HCT116 (cell line): ENCODE data around the gene KLF6. TPM values are rescaled to one million over a fixed set of nuclear protein-coding genes. Genes with fewer than 3 reads are reported as not detected.

Source experiments
- ATAC-seq: fragments of 200-7000 bp; cut with Tn5 transposase; 2 replicates; pipeline ENCODE4 v1.9.1; 2020; ENCODE audit warnings: mild to moderate bottlenecking, moderate library complexity
- BruUV-seq: library from RNA; stranded (reverse); fragments of 400-500 nt; replicated peaks from 2 replicates; lab custom pipeline; 2021; lab: Mats Ljungman, UMichigan
- CTCF ChIA-PET: fragments of 300-600 bp; sonication (Branson Sonifier 250); formaldehyde crosslinking; loops from one replicate; lab custom pipeline; 2021; ENCODE audit warnings: antibody characterized with exemption; lab: Charles Lee
- POLR2A ChIA-PET: fragments of 300-600, 350-600 bp; sonication (Branson Sonifier 250); formaldehyde crosslinking; loops from one replicate; lab custom pipeline; 2021; ENCODE audit warnings: antibody characterized with exemption; lab: Charles Lee
- RAD21 ChIA-PET, 2 experiments: fragments of 300-600 bp; sonication (Branson Sonifier 250); formaldehyde crosslinking; loops; one replicate each; lab custom pipeline; 2023; ENCODE audit warnings: low total read pairs in 2 of 2; ENCODE audit not compliant: uncharacterized antibody in 2 of 2, unreplicated experiment in 2 of 2, low non-redundant PET in 1 of 2; lab: Charles Lee
- DNase-seq: peaks from one replicate; pipeline ENCODE4 v3.0.0-alpha.2; 2010; ENCODE audit warnings: low read depth, low spot score
- H2AFZ ChIP-seq: fragments of 200-600 bp; shearing (Covaris generic), sonication (generic); 2 replicates; pipeline ENCODE4 v1.6.1; 2017; ENCODE audit warnings: low read depth, mixed run types, mixed read lengths, antibody characterized with exemption, low read length; ENCODE audit not compliant: poor library complexity, severe bottlenecking
- H3K27ac ChIP-seq: 2 replicates; pipeline ENCODE4 v1.5.1; 2012; ENCODE audit warnings: low read depth, low read length
- H3K27me3 ChIP-seq: fragments of 200-600 bp; sonication (generic); 2 replicates; pipeline ENCODE4 v1.6.1; 2016; ENCODE audit warnings: mixed run types, low read length, mixed read lengths; ENCODE audit not compliant: insufficient read depth
- H3K36me3 ChIP-seq, 2 experiments: fragments of 200-500 bp in 1 of 2; fragments of 200-600 bp in 1 of 2; sonication (Bioruptor generic) in 1 of 2; sonication (generic) in 1 of 2; 2 replicates each; pipeline versions ENCODE4 v1.5.1 to v1.6.1; 2014 to 2016; ENCODE audit warnings: low read length in 2 of 2, inconsistent platforms in 1 of 2, mixed read lengths in 1 of 2, mixed run types in 1 of 2; ENCODE audit not compliant: insufficient read depth in 2 of 2, control insufficient read depth in 1 of 2
- H3K4me1 ChIP-seq, 2 experiments: fragments of 200-600 bp in 1 of 2; sonication (generic) in 1 of 2; 2 replicates each; pipeline versions ENCODE4 v1.5.1 to v1.6.1; 2012 to 2017; ENCODE audit warnings: low read length in 2 of 2, inconsistent platforms in 1 of 2, mild to moderate bottlenecking in 1 of 2, mixed read lengths in 1 of 2, mixed run types in 1 of 2, moderate library complexity in 1 of 2; ENCODE audit not compliant: insufficient read depth in 2 of 2, control insufficient read depth in 1 of 2
- H3K4me2 ChIP-seq: fragments of 200-600 bp; sonication (generic); 2 replicates; pipeline ENCODE4 v1.6.1; 2017; ENCODE audit warnings: mixed run types, low read length, mixed read lengths
- H3K4me3 ChIP-seq, 2 experiments: fragments of 200-600 bp in 1 of 2; sonication (generic) in 1 of 2; replicated peaks in 1 of 2; 2 replicates each; pipeline ENCODE4 v1.5.1; 2011 to 2016; ENCODE audit warnings: low read length in 2 of 2, control low read depth in 1 of 2, low read depth in 1 of 2, mild to moderate bottlenecking in 1 of 2, mixed read lengths in 1 of 2, mixed run types in 1 of 2
- H3K79me2 ChIP-seq: fragments of 200-600 bp; sonication (generic); 2 replicates; pipeline ENCODE4 v1.6.1; 2017; ENCODE audit warnings: mild to moderate bottlenecking, mixed run types, low read length, moderate library complexity, mixed read lengths; ENCODE audit not compliant: insufficient read depth
- H3K9ac ChIP-seq: fragments of 200-600 bp; sonication (generic); 2 replicates; pipeline ENCODE4 v1.6.1; 2016; ENCODE audit warnings: low read length, mixed read lengths
- H3K9me2 ChIP-seq: fragments of 200-600 bp; sonication (generic), shearing (Covaris generic); 2 replicates; pipeline ENCODE4 v1.6.1; 2017; ENCODE audit warnings: mixed run types, mild to moderate bottlenecking, moderate library complexity; ENCODE audit not compliant: insufficient read depth
- H3K9me3 ChIP-seq, 2 experiments: fragments of 200-500 bp in 1 of 2; fragments of 200-600 bp in 1 of 2; sonication (Bioruptor generic) in 1 of 2; sonication (generic) in 1 of 2; 2 replicates each; pipeline ENCODE4 v1.6.1; 2014 to 2017; ENCODE audit warnings: low read length in 2 of 2, mixed read lengths in 2 of 2, inconsistent platforms in 1 of 2, low read depth in 1 of 2, mild to moderate bottlenecking in 1 of 2, mixed run types in 1 of 2, moderate library complexity in 1 of 2; ENCODE audit not compliant: control insufficient read depth in 1 of 2, insufficient read depth in 1 of 2
- H4K20me1 ChIP-seq: fragments of 200-600 bp; sonication (generic), shearing (Covaris generic); 2 replicates; pipeline ENCODE4 v1.6.1; 2017; ENCODE audit warnings: mixed run types, mild to moderate bottlenecking, moderate library complexity; ENCODE audit not compliant: insufficient read depth
- ELF1 ChIP-seq: IDR thresholded peaks from 2 replicates; pipeline ENCODE4 v1.6.1; 2012; ENCODE audit warnings: low read depth, borderline replicate concordance
- EZH2phosphoT487 ChIP-seq: fragments of 200-600 bp; IDR thresholded peaks from 2 replicates; pipeline ENCODE4 v1.6.1; 2018; ENCODE audit warnings: antibody characterized with exemption, borderline replicate concordance
- FOSL1 ChIP-seq: IDR thresholded peaks from 2 replicates; pipeline ENCODE4 v1.6.1; 2012; ENCODE audit warnings: low read depth
- POLR2A ChIP-seq: IDR thresholded peaks from 2 replicates; pipeline ENCODE4 v1.7.0; 2011; ENCODE audit warnings: borderline replicate concordance; ENCODE audit not compliant: insufficient read depth, insufficient read length; ENCODE audit errors: extremely low read depth
- RAD21 ChIP-seq: IDR thresholded peaks from 2 replicates; pipeline ENCODE4 v1.6.1; 2012; ENCODE audit warnings: low read depth, mild to moderate bottlenecking
- SRF ChIP-seq: IDR thresholded peaks from 2 replicates; pipeline ENCODE4 v1.6.1; 2012; ENCODE audit warnings: low read depth
- YY1 ChIP-seq: IDR thresholded peaks from 2 replicates; pipeline ENCODE4 v1.6.1; 2011; ENCODE audit warnings: low read length, low read depth, moderate library complexity, mild to moderate bottlenecking; ENCODE audit not compliant: insufficient replicate concordance; ENCODE audit errors: extremely low read depth
- ZFX ChIP-seq: fragments of 450-650 bp; IDR thresholded peaks from 2 replicates; pipeline ENCODE4 v1.6.1; 2017
- ZNF274 ChIP-seq: fragments of 200-500 bp; sonication (Bioruptor generic); IDR thresholded peaks from 2 replicates; pipeline ENCODE4 v1.6.1; 2014; ENCODE audit warnings: mild to moderate bottlenecking, low read depth, low read length, inconsistent platforms
- intact Hi-C: fragments of 100-400 bp; cut with micrococcal nuclease; formaldehyde crosslinking; loops from 2 replicates; pipeline ENCODE4 v1.10.0; 2022
- total RNA-seq: library from RNA; stranded (reverse); gene quantifications from one replicate; pipeline ENCODE4 v1.2.1, GENCODE V29; 2021; ENCODE audit not compliant: unreplicated experiment
- TF ChIP-seq, protein P1 (sequence below): IDR thresholded peaks from 2 replicates; pipeline ENCODE4 v1.6.1; 2012
- TF ChIP-seq, protein P2 (sequence below): IDR thresholded peaks from 2 replicates; pipeline ENCODE4 v1.6.1; 2011; ENCODE audit warnings: mild to moderate bottlenecking, low read length, moderate library complexity; ENCODE audit not compliant: insufficient replicate concordance; ENCODE audit errors: extremely low read depth
- TF ChIP-seq, protein P3 (sequence below), 3 experiments: fragments of 200-600 bp in 1 of 3; sonication (generic) in 1 of 3; IDR thresholded peaks in 2 of 3; conservative IDR thresholded peaks in 1 of 3; 2 replicates each; pipeline ENCODE4 v1.5.1; 2012 to 2017; ENCODE audit warnings: low read depth in 2 of 3, low read length in 2 of 3, antibody characterized with exemption in 1 of 3, borderline replicate concordance in 1 of 3, control low read depth in 1 of 3, mild to moderate bottlenecking in 1 of 3, mixed read lengths in 1 of 3, mixed run types in 1 of 3, moderate library complexity in 1 of 3; ENCODE audit not compliant: insufficient read depth in 1 of 3
- TF ChIP-seq, protein P4 (sequence below): IDR thresholded peaks from 2 replicates; pipeline ENCODE4 v1.6.1; 2012

The KLF6 gene
- total RNA-seq, 1 experiment from 2014 or later = 82.2 TPM

DNA sequence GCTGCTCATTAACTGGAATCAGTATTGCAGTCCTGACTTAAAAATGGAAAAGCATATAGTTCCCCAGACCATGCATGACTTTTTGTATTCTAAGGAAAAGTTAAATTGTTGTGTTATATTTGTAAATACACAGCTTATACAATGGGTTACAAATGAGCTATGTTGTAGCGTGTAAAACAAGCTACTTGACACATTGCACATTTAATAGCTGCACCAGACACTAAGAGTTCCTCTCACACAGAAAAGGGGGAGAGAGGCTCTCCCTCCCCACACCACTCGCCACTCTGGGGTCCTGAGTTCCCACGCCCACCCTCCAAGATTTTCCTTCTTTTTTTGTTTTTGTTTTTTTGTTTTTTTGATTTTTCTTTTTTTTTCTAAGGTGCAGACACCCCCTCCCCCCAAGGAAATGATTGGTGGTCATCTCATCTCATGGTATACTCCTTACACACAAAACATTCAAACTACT is 6.3 kb downstream of the KLF6 start:
- Histone ChIP-seq H4K20me1 (peaks cover 31% of the 10 kb centered on the region; the same call in 1 of the 2 replicates), H2AFZ (no peak overlapping the region), H3K4me1 (peaks cover 71 to 89% of the 10 kb centered on the region in 2 experiments), H3K9me3 (no peaks in the 10 kb centered on the region), H3K79me2 (peaks cover 65% of the 10 kb centered on the region), H3K27me3 (no peaks in the 10 kb centered on the region), H3K4me3 (no peak overlapping the region), H3K36me3 (peaks cover 46 to 53% of the 10 kb centered on the region in 2 experiments), H3K9ac (no peak overlapping the region), H3K27ac (0 out of 2 replicates have a peak overlapping the region, but pooled peaks have one; percentile 0), H3K4me2 (peak overlapping the region; percentile 93), H3K9me2 (no peaks in the 10 kb centered on the region)
- ChIA-PET RAD21 (no interaction called here), POLR2A (interaction anchor here (1.1 kb wide), 1 partner anchor 17 kb away, joined by 3 read pairs; no protein-coding TSS in a partner anchor), CTCF (no interaction called here)
- no TSS peak for BruUV-seq
- ATAC-seq = no peak
- intact Hi-C loops = loop anchor here (5.0 kb wide), 1 partner anchor 541 kb away; no protein-coding TSS in a partner anchor
- TF ChIP-seq FOSL1 = no peak
- TF ChIP-seq YY1 = no peak
- TF ChIP-seq ZNF274 = no peak
- DNase-seq = no peak

DNA sequence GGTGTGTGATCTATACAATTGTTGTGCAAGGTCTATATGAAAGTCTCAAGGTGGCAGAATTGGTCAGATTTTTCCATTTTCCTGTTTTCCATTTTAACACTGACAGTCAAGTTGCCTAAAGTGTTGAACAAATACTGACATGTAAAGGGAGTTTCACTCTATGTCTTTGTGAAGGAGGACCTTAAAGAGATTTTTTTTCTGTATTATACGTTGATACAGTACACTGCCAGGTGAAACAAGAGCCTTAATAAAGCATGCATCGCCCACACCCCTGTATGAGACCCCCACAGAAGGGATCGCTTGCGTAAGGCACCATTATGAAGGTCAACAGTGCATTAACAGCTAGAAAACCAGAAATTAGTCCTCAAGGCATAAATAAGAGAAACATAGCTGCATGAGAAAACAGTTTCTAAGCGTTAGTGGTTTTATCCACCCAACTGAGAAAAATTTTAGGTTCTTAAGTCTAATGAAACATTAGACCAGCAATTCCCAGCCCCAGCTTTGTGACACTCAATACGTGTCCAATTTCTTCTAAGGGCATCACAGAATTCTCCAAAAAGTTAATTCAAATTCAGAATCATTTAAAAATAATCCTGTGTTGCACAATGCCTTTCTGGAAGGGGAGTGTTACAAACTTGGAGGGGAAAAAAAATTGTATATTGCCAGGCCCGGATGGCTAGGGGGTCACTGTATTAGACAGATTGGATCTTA is 6.9 kb downstream of the KLF6 start:
- Histone ChIP-seq H3K9ac (no peak overlapping the region), H3K9me3 (no peaks in the 10 kb centered on the region), H2AFZ (no peak overlapping the region), H3K79me2 (peaks cover 59% of the 10 kb centered on the region), H3K4me1 (peaks cover 71 to 86% of the 10 kb centered on the region in 2 experiments), H3K4me3 (no peak overlapping the region), H3K27me3 (no peaks in the 10 kb centered on the region), H4K20me1 (peaks cover 31% of the 10 kb centered on the region; the same call in 1 of the 2 replicates), H3K36me3 (peaks cover 46 to 51% of the 10 kb centered on the region in 2 experiments), H3K9me2 (no peaks in the 10 kb centered on the region), H3K27ac (peak overlapping the region; percentile 0; the same call in 1 of the 2 replicates), H3K4me2 (peak overlapping the region; percentile 93)
- DNase-seq (no peak), ATAC-seq (no peak)
- no TSS peak for BruUV-seq
- RAD21 ChIA-PET = no interaction called here
- CTCF ChIA-PET = no interaction called here
- POLR2A ChIA-PET = interaction anchor here (1.1 to 1.3 kb wide), 2 partner anchors 16 to 32 kb away, joined by 3 to 7 read pairs; no protein-coding TSS in a partner anchor
- intact Hi-C loops = loop anchor here (5.0 kb wide), 1 partner anchor 541 kb away; no protein-coding TSS in a partner anchor
- TF ChIP-seq ELF1 (no peak), ZFX (no peak), RAD21 (no peak), ZNF274 (no peak), YY1 (no peak), POLR2A (no peak), FOSL1 (no peak), SRF (no peak), EZH2phosphoT487 (no peak)
- TF ChIP-seq, protein P1, sequence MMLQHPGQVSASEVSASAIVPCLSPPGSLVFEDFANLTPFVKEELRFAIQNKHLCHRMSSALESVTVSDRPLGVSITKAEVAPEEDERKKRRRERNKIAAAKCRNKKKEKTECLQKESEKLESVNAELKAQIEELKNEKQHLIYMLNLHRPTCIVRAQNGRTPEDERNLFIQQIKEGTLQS = no peak
- TF ChIP-seq, protein P2, sequence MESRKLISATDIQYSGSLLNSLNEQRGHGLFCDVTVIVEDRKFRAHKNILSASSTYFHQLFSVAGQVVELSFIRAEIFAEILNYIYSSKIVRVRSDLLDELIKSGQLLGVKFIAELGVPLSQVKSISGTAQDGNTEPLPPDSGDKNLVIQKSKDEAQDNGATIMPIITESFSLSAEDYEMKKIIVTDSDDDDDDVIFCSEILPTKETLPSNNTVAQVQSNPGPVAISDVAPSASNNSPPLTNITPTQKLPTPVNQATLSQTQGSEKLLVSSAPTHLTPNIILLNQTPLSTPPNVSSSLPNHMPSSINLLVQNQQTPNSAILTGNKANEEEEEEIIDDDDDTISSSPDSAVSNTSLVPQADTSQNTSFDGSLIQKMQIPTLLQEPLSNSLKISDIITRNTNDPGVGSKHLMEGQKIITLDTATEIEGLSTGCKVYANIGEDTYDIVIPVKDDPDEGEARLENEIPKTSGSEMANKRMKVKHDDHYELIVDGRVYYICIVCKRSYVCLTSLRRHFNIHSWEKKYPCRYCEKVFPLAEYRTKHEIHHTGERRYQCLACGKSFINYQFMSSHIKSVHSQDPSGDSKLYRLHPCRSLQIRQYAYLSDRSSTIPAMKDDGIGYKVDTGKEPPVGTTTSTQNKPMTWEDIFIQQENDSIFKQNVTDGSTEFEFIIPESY = no peak
- TF ChIP-seq, protein P3, sequence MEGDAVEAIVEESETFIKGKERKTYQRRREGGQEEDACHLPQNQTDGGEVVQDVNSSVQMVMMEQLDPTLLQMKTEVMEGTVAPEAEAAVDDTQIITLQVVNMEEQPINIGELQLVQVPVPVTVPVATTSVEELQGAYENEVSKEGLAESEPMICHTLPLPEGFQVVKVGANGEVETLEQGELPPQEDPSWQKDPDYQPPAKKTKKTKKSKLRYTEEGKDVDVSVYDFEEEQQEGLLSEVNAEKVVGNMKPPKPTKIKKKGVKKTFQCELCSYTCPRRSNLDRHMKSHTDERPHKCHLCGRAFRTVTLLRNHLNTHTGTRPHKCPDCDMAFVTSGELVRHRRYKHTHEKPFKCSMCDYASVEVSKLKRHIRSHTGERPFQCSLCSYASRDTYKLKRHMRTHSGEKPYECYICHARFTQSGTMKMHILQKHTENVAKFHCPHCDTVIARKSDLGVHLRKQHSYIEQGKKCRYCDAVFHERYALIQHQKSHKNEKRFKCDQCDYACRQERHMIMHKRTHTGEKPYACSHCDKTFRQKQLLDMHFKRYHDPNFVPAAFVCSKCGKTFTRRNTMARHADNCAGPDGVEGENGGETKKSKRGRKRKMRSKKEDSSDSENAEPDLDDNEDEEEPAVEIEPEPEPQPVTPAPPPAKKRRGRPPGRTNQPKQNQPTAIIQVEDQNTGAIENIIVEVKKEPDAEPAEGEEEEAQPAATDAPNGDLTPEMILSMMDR (IDR thresholded peaks at IDR 0.05 in 2 of 3, conservative IDR thresholded peaks at IDR 0.05 in 1 of 3; ENCODE audit: borderline replicate concordance in 1 of 3, insufficient read depth in 1 of 3, low read depth in 2 of 3, low read length in 2 of 3) = no peak
- TF ChIP-seq, protein P4, sequence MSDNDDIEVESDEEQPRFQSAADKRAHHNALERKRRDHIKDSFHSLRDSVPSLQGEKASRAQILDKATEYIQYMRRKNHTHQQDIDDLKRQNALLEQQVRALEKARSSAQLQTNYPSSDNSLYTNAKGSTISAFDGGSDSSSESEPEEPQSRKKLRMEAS = no peak
